PC-3 (cell line): ENCODE measurements around the gene IKZF1. TPM values are rescaled to one million over a fixed set of nuclear protein-coding genes. Genes with fewer than 3 reads are reported as not detected.

ENCODE experiments used
- ATAC-seq: fragments of 200-7000 bp; cut with Tn5 transposase; 2 replicates; pipeline ENCODE4 v1.9.1; 2020; ENCODE audit warnings: mild to moderate bottlenecking, moderate library complexity
- BruUV-seq: library from RNA; stranded (reverse); fragments of 400-500 nt; replicated peaks from 2 replicates; lab custom pipeline; 2021; lab: Mats Ljungman, UMichigan
- CTCF ChIA-PET: fragments of 300-600 bp; sonication (Branson Sonifier 250); formaldehyde crosslinking; loops from one replicate; lab custom pipeline; 2022; ENCODE audit warnings: antibody characterized with exemption; lab: Charles Lee
- POLR2A ChIA-PET: fragments of 300-600 bp; sonication (Branson Sonifier 250); formaldehyde crosslinking; loops from one replicate; lab custom pipeline; 2022; ENCODE audit warnings: antibody characterized with exemption; ENCODE audit not compliant: unreplicated experiment; lab: Charles Lee
- DNase-seq: peaks from one replicate; pipeline ENCODE4 v3.0.0-alpha.2; 2015
- H2AFZ ChIP-seq: fragments of 300-600 bp; sonication (generic); 2 replicates; pipeline ENCODE4 v1.6.0; 2016; ENCODE audit warnings: antibody characterized with exemption, low read length
- H3F3A ChIP-seq: fragments of 300-600 bp; sonication (generic); one replicate; pipeline ENCODE4 v1.6.0; 2017; ENCODE audit warnings: antibody characterized with exemption, low read length, control low read depth, mild to moderate bottlenecking; ENCODE audit not compliant: unreplicated experiment
- H3K27ac ChIP-seq: fragments of 300-600 bp; sonication (generic); 2 replicates; pipeline ENCODE4 v1.5.1; 2016; ENCODE audit warnings: mild to moderate bottlenecking, low read length
- H3K27me3 ChIP-seq: fragments of 300-600 bp; sonication (generic); 2 replicates; pipeline ENCODE4 v1.6.1; 2016; ENCODE audit warnings: low read length, mixed read lengths
- H3K36me3 ChIP-seq: fragments of 300-600 bp; sonication (generic); 2 replicates; pipeline ENCODE4 v1.6.1; 2016; ENCODE audit warnings: low read depth, mixed run types, low read length, mixed read lengths
- H3K4me1 ChIP-seq: fragments of 300-600 bp; sonication (generic); 2 replicates; pipeline ENCODE4 v1.5.1; 2016; ENCODE audit warnings: low read length; ENCODE audit not compliant: insufficient read depth
- H3K4me2 ChIP-seq: fragments of 300-600 bp; sonication (generic); 2 replicates; pipeline ENCODE4 v1.6.0; 2016; ENCODE audit warnings: low read length
- H3K4me3 ChIP-seq: fragments of 300-600 bp; sonication (generic); 2 replicates; pipeline ENCODE4 v1.5.1; 2016; ENCODE audit warnings: mild to moderate bottlenecking, low read length, mixed read lengths
- H3K79me2 ChIP-seq: fragments of 300-600 bp; sonication (generic); 2 replicates; pipeline ENCODE4 v1.6.1; 2017; ENCODE audit warnings: low read length, mixed read lengths
- H3K9ac ChIP-seq: fragments of 300-600 bp; sonication (generic); 2 replicates; pipeline ENCODE4 v1.6.0; 2016; ENCODE audit warnings: mild to moderate bottlenecking, low read length
- H3K9me2 ChIP-seq: fragments of 300-600 bp; sonication (generic); replicated peaks from 2 replicates; pipeline ENCODE4 v1.6.1; 2016; ENCODE audit warnings: mixed run types, low read length, mixed read lengths
- H3K9me3 ChIP-seq: fragments of 300-600 bp; sonication (generic); 2 replicates; pipeline ENCODE4 v1.6.1; 2016; ENCODE audit warnings: low read length, mixed read lengths
- H4K20me1 ChIP-seq: fragments of 300-600 bp; sonication (generic); 2 replicates; pipeline ENCODE4 v1.6.1; 2016; ENCODE audit warnings: low read length, mixed read lengths
- CTCF ChIP-seq: fragments of 300-600 bp; sonication (generic); conservative IDR thresholded peaks from 2 replicates; pipeline ENCODE4 v1.5.1; 2017; ENCODE audit warnings: antibody characterized with exemption, low read depth, mild to moderate bottlenecking, low read length
- EZH2 ChIP-seq: fragments of 300-600 bp; sonication (generic); IDR thresholded peaks from one replicate; pipeline ENCODE4 v1.6.1; 2017; ENCODE audit warnings: antibody characterized with exemption, mild to moderate bottlenecking, low read length; ENCODE audit not compliant: unreplicated experiment
- EZH2phosphoT487 ChIP-seq: fragments of 300-600 bp; sonication (generic); IDR thresholded peaks from 2 replicates; pipeline ENCODE4 v1.6.1; 2018; ENCODE audit warnings: mild to moderate bottlenecking, antibody characterized with exemption, low read length, borderline replicate concordance
- intact Hi-C: fragments of 100-400 bp; cut with micrococcal nuclease; formaldehyde crosslinking; loops from 2 replicates; pipeline ENCODE4 v1.9.0; 2023
- total RNA-seq: library from RNA; depleted of rRNA; stranded (reverse); fragments of >200 nt; gene quantifications from 2 replicates; pipeline ENCODE4 v1.2.3, GENCODE V29; 2014

Gene IKZF1
- total RNA-seq, 1 experiment from 2014 or later = not detected

DNA sequence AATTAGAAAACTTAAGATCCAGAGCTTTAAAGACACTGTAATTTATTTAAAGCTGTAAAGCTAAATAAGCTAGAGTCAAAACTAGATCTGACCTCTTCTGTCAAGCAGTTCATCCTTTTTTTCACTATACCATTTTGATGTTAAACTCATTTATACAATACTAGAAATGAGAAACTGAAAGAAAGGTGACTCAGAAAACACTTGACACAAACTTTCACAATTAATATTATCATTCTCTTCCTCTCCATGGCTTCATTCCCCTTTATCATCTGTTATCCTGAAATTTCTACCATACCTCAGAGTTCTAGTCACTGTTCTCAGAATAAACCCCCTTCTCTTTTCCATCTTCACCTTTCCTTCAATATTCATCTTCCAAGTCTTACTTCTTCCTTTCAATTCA, 144.3 kb downstream of the IKZF1 start:
- Histone ChIP-seq H3K9me3 (no peaks in the 10 kb centered on the region), H3K4me1 (peaks cover 43% of the 10 kb centered on the region), H4K20me1 (peaks cover 33% of the 10 kb centered on the region), H3K9ac (peak overlapping the region; percentile 98; the same call in 1 of the 2 replicates), H3F3A (peaks cover 5% of the 10 kb centered on the region), H2AFZ (no peak overlapping the region), H3K4me3 (peak overlapping the region; percentile 95), H3K27me3 (no peaks in the 10 kb centered on the region), H3K27ac (no peak overlapping the region), H3K9me2 (no peaks in the 10 kb centered on the region), H3K4me2 (peak overlapping the region; percentile 96), H3K79me2 (peaks cover 51% of the 10 kb centered on the region), H3K36me3 (peaks cover 19% of the 10 kb centered on the region)
- DNase-seq (no peak), ATAC-seq (no peak)
- TF ChIP-seq EZH2 (no peak), EZH2phosphoT487 (no peak), CTCF (no peak)
- ChIA-PET CTCF (no interaction called here), POLR2A (interaction anchor here (0.6 kb wide), 1 partner anchor 13 kb away, joined by 4 read pairs; no protein-coding TSS in a partner anchor)
- intact Hi-C loops = no loop called here
- BruUV-seq = no TSS peak

DNA sequence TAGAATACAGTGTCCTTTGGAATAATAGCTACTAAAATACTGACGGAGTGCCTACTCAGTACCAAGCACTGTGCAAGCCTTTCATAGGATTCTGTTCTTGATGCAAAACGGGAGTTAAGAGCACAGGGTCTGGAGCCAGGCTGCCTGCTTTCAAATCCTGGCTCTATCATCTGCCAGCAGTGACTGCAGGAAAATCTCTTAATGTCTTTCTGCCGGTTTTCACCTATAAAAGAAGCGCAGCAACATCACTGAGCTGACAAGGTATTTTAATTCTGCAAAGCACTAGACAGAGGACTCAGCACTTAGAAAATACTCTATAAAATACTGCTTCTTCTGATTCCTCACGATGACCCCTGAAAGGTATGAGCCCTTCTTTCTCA, 145.0 kb downstream of the IKZF1 start:
- H3K27me3 ChIP-seq = no peaks in the 10 kb centered on the region
- DNase-seq = no peak
- peaks cover 14% of the 10 kb centered on the region for H3K36me3 ChIP-seq
- H3K4me1 ChIP-seq = peaks cover 43% of the 10 kb centered on the region
- TF ChIP-seq EZH2 = no peak
- TF ChIP-seq CTCF = no peak
- TF ChIP-seq EZH2phosphoT487 = no peak
- peak overlapping the region; percentile 77; the same call in 1 of the 2 replicates for H3K27ac ChIP-seq
- intact Hi-C loops = no loop called here
- H3K4me3 ChIP-seq = peak overlapping the region; percentile 95
- peaks cover 27% of the 10 kb centered on the region for H4K20me1 ChIP-seq
- peak; percentile 2; the same call in 1 of the 2 replicates for ATAC-seq
- peak overlapping the region; percentile 96 for H3K4me2 ChIP-seq
- H3K9me2 ChIP-seq = no peaks in the 10 kb centered on the region
- H2AFZ ChIP-seq = peak overlapping the region; percentile 99
- ChIA-PET POLR2A (no interaction called here), CTCF (no interaction called here)
- no TSS peak for BruUV-seq
- peaks cover 44% of the 10 kb centered on the region for H3K79me2 ChIP-seq
- peak overlapping the region; percentile 98 for H3K9ac ChIP-seq
- peaks cover 5% of the 10 kb centered on the region for H3F3A ChIP-seq
- no peaks in the 10 kb centered on the region for H3K9me3 ChIP-seq

DNA sequence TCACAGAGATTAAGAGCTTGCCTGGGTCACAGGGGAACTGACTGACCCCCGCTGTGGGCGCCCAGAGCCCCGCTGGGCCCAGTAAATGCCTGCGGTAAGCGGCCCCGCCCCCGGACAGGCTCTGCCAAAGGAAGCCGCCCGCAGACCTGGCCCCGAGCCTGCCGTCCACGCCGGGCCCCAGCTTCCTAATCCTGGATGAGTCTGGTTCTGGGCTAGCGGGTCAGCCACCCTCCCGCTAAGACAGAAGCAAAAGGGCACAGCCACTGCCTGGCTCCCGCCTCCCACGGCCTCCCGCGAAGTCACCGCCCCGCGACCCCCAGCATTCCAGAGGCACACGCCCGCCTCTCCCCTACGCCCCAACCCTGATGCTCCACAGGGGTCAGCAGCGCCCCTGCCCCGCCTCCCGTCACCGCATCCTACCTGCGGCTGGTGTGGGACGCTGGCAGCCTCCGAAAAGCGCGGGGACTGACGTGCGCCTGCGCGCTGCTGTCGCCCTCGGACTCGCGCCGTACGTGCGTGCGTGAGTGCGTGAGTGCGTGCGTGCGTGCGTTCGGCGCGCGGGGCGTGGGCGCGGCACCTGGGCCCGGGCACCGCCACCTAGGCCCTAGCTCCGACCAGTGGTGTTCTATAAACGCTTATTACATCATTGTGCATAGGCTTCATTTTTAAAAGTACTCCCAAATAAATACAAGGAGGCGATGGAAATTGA, 145.5 kb downstream of the IKZF1 start, which contains the start of gene FIGNL1:
Gene FIGNL1, minus strand, starts transcription at position 470 of the 709 bp plus-strand sequence. CDS start 3,063 bp downstream, outside the sequence.
- intact Hi-C loops = no loop called here
- BruUV-seq = no TSS peak
- POLR2A ChIA-PET = no interaction called here

More for the DNA sequence above, 145.5 kb downstream of the IKZF1 start, which contains the start of gene FIGNL1:
- peaks cover 5% of the 10 kb centered on the region for H3F3A ChIP-seq
- H3K79me2 ChIP-seq = peaks cover 39% of the 10 kb centered on the region
- peak; percentile 86 for ATAC-seq
- H3K9me2 ChIP-seq = no peaks in the 10 kb centered on the region
- H2AFZ ChIP-seq = peak within 1 kb of the TSS; percentile 99
- no peaks in the 10 kb centered on the region for H3K9me3 ChIP-seq
- peak within 1 kb of the TSS; percentile 77 for H3K27ac ChIP-seq
- no peaks in the 10 kb centered on the region for H3K27me3 ChIP-seq
- H3K4me2 ChIP-seq = peak within 1 kb of the TSS; percentile 96
- H3K4me1 ChIP-seq = peaks cover 43% of the 10 kb centered on the region
- no peak for TF ChIP-seq CTCF
- no peak for TF ChIP-seq EZH2
- TF ChIP-seq EZH2phosphoT487 = 0 out of 2 replicates have a peak, but pooled peaks have one; percentile 39
- CTCF ChIA-PET = no interaction called here
- peaks cover 22% of the 10 kb centered on the region for H4K20me1 ChIP-seq
- H3K9ac ChIP-seq = peak within 1 kb of the TSS; percentile 98
- H3K4me3 ChIP-seq = peak within 1 kb of the TSS; percentile 95
- DNase-seq = peak; percentile 74
- peaks cover 11% of the 10 kb centered on the region for H3K36me3 ChIP-seq
